GM12801 (cell line): ENCODE measurements around the gene ADTRP.

Experiments
- CTCF ChIP-seq: IDR thresholded peaks from one replicate; pipeline ENCODE4 v1.5.1; 2011; ENCODE audit warnings: control low read depth; ENCODE audit not compliant: insufficient read length; ENCODE audit errors: extremely low read depth

Gene ADTRP

GRCh38 chr6:11803591-11803971 is 25.0 kb upstream of the ADTRP start:
- TF ChIP-seq CTCF = no peak

DNA sequence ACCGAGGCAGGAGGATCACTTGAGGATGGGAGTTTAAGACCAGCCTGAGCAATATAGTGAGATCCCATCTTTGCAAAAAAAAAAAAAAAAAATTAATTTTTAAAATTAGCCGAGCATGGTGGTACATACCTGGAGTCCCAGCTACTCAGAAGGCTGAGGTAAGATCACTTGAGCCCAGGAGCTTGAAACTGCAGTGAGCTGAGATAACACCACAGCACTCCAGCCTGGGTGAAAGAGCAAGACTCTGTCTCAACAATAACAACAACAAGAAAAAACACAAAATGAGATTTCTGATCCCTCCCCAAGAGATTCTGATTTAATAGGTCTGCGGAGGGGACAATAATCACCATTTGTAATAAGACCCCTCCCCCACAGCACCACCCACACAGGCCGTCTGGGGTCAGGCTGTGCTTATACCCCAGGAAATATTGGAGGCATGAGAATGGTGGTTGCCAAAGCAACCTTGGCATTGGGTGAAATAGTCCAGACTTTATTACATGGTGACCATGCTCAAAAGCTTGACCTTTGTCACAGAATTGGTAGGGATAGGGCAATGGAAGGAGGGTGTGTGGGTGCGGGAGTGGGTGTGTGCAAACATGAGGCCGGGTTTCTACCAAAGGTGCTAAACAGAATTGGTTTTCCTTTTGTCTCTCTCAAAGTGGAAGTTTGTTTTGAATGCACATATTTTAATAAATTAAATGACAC is 24.4 kb upstream of the ADTRP start:
- TF ChIP-seq CTCF = no peak

DNA sequence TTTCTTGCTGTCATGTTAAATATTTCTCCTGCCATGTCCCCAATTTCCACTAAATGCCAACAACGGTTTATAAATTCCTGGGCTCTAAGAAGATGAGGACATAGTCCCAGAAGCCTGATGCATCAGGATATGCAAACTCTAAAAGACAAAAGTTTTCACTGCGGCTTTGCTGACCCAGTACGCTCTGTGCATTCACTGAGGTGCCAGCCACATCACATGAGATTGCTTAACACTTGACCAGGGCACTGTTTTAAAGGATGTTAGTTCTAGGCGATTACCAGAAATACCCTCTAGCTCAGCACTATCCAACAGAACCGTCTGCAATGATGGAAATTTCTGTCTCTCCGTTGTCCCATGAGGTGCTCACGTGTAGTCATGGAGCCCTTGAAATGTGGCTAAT is 19.9 kb upstream of the ADTRP start:
- no peak for TF ChIP-seq CTCF

GRCh38 chr6:11798096-11798495 is 19.5 kb upstream of the ADTRP start:
- no peak for TF ChIP-seq CTCF

- TF ChIP-seq CTCF = no peak
These were observed 18.2 kb upstream of the ADTRP start for GRCh38 chr6:11796829-11797228.

DNA sequence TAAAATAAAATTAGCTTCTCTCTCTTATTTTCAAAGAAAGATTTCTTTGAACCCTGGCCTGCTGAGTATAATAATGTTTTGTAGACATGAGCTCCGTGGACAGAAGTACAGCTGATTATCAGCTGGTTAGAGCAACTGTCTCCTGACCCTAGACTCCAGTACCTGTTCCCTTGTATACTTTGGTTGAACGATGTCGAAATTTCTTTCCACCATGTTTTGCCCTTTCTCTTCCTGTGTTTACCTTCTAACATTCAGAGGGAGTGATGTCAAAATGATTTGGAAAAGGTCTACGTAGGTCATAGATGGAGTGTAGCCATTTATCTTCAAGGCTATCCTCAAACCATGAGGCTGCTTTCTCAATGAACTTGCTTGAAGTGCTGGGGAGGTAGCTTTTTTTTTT is 16.8 kb upstream of the ADTRP start:
- no peak for TF ChIP-seq CTCF

DNA sequence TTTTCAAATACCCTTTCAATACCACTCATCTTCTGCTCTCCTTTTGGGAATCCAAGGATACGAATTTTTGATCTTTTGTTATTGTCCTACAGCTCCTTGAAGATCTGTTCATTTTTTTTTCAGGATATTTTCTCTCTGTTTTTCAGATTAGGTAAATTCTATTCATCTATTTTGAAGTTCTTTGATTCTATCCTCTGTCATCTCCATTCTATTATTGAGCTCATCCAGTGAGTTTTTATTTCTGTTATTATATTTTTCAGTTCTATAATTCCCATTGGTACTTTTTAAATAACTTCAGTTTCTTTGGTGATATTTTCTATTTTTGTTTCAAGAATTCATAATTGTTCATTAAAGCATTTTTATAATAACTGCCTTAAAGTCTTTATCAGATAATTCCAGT is 14.7 kb upstream of the ADTRP start:
- TF ChIP-seq CTCF = no peak
